GM19328 (cell line): ENCODE measurements around the gene UGT1A6.
"Not testable (repeated sequence)": the region's sequence is repeated elsewhere in the genome, so short reads cannot be mapped to it uniquely, and the experiment has no call there.

Experiments used
- ATAC-seq: cut with Tn5 transposase; IDR thresholded peaks from one replicate; pipeline ENCODE4 v1.9.1; 2021; ENCODE audit warnings: mild to moderate bottlenecking, moderate library complexity; ENCODE audit not compliant: unreplicated experiment

UGT1A6 gene

DNA sequence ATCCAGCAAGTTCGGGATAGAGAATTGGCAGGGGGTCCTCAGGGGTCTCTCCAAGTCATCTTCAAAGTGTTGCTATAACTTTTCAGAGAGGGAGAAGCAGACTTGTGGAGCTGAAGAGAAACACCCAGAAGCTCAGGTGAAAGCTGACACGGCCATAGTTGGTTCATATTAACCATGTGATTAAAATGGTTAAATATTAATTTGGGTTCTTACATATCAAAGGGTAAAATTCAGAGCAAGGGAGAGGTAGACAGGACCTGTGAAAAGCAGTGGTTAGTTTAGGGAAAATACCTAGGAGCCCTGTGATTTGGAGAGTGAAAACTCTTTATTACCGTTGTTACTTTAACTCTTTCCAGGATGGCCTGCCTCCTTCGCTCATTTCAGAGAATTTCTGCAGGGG is at the start of gene UGT1A6:
UGT1A6 (plus strand) TSS at position 243 of the 400 bp plus-strand sequence; CDS start at position 358, 115 bp downstream.
- ATAC-seq: no peak

DNA sequence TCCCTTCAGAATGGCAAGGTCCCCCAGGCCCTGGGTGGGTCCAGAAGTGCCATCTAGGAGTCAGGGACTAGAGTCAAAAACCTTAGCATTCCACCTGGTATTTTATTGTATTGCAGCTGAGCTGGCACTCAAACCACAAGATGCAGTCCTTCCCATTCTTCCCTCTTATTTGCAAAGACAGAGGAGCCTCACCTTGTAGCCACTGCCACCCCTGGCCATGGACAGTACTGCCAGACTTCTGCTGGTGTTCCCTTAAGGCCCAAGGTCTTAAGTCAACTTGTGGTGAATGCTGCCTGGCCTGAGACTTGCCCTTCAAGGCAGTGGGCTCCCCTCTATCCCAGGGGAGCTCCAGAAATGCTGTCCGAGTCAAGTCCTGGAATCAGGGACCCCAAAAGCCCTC is 49.6 kb upstream of the UGT1A6 start:
- ATAC-seq: no peak

DNA sequence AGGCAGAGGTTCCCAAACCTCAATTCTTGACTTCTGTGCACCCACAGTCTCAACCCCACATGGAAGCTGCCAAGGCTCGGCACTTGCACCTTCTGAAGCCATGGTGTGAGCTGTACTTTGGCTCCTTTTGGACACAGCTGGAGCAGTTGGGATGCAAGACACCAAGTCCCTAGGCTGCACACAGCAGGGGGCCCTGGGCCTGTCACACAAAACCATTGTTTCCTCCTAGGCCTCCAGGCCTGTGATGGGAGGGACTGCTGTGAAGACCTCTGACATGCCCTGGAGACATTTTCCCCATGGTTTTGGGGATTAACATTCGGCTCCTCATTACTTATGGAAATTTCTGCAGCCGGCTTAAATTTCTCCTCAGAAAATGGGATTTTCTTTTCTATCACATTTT is 46.7 kb upstream of the UGT1A6 start:
- not testable (repeated sequence) for ATAC-seq

DNA sequence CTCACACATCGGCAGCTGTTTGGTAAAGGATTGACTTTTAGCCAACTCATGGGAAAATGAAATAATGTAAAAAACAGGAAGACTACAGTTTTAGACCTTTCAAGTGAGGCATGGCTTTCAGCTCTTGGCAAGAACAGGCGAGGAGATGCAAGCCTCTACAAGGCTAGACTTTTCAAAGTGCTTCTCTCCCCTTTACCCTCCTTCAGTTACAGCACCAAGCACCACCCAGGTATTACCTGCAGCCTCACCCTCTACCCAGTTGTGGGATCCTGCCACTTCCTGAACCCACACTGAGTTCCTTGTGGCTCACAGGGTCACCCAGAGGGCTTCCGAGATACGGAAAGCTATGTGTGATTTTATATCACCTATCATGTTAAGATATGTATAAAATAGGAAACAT is 41.7 kb upstream of the UGT1A6 start:
- no peak for ATAC-seq

DNA sequence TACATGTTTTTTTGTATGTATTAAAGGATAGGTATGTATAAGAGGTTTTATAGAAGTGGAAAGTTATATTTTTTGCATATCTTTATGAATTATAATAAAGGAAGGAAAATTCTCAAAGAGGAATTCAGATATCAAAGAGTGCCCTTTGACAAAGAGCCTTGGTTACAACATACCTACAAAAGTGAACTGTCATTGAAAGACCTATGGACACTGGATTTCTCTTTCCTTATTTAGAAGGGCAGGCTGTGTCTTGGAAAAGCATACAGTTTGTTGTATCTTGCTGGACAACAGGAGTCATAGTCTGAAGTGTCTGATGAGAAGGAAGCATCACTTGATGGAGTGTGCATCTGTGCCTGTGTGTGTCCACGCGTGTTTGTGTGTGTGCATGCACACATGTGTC is 41.3 kb upstream of the UGT1A6 start:
- no peak for ATAC-seq

DNA sequence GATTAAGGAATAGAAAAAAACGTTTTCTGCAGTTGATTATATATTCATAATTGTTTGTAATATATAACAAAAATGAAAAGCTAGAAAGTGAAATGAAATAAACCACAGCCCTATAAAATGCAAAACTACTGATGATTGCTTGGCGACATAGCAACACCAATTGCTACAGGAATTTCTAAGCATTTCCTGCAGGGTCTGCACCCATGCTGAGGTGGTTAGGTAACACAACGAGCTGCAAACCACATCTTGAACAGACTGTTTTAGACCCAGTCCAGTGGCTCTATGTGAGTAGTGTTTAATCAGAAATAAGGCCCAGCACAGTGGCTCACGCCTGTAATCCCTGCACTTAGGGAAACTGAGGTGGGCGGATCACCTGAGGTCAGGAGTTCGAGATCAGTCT is 38.2 kb upstream of the UGT1A6 start:
- no peak for ATAC-seq

DNA sequence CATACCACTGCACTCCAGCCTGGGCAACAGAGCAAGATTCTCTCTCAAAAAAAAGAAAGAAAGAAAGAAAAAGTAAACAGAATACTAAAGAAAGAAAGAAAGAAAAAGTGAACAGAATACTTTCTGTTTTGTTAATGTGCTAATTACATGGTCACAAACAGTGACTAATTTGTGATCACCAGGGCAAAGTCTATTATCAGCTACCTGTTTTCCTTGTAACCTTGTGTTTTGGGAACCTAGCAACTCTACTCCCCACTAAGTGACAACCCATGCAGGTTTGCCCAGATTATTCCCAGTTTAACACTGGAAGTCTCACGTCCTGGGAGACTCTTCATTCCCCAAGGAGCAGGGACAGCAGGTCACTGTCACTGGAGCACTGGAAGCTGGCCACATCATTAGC is 37.6 kb upstream of the UGT1A6 start:
- no peak for ATAC-seq

DNA sequence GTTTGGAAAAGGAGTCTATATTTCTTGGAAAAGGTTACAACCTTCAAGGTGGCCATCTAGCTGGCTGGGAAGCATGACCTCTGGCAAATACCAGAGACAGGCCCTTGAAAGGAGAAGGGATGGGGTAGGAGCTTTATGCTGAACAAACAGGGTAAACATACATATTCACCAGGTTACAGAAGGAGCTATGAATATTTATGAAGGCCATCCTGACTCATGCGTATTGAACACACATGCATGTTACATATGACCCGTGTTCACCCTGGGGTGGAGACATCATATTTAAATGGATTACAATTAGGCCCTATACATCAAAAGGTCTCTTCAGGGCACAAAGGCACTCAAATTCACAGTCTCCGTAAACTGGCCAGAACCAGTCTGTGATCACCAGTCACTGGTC is 36.7 kb upstream of the UGT1A6 start:
- ATAC-seq: not testable (repeated sequence)

DNA sequence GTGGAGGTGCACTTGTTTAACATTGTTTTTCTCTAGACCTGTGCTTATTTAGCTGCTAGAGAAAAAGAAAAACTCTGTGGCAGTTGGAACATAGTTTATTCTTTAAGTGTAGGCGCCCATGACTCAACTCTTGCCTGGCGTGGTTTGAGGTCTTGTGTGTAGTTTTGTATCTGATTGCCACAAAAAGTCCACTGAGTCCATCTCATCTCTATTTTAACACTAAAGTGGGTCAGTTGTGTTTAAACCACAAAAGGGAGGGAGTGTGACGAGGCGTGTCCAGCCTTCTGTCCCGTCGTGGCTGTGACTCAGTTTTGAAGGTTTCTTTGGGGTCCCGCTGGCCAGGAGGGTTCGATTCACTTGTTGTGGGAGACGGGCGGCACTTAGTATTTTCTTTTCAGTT is 36.2 kb upstream of the UGT1A6 start:
- ATAC-seq: no peak

DNA sequence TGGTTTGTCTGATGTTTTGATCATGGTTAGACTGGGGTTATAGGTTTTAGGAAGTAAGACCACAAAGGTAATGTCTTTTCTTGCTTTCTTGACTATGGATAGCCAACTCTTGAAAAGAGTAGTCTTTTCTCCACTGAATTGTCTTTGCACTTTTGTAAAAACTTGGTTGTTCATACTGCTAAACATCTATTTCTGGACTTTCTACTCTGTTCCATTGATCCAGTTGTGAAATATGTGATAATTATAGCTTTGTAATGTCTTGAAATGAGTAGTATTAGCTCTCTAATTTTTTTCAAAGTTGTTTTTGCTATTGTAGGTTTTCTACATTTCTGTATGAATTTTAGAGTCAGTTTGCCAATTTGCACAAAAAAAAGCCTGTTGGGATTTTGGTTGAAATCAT is 34.1 kb upstream of the UGT1A6 start:
- no peak for ATAC-seq

DNA sequence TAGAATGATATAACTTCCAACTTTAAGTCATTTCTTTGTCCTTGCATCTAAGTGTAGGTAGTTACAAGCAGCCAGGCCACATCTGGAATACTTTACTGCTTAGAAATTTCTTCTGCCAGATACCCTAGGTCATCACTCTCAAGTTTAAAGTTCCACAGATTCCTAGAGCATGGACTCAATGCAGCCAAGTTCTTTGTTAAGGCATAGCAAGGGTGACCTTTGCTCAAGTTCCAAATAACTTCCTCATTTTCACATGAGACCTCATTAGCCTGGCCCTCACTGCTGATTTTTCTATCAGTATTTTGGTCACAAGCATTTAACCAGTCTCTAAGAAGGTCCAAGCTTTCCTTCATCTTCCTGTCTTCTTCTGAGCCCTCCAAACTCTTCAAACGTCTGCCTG is 28.8 kb upstream of the UGT1A6 start:
- no peak for ATAC-seq

DNA sequence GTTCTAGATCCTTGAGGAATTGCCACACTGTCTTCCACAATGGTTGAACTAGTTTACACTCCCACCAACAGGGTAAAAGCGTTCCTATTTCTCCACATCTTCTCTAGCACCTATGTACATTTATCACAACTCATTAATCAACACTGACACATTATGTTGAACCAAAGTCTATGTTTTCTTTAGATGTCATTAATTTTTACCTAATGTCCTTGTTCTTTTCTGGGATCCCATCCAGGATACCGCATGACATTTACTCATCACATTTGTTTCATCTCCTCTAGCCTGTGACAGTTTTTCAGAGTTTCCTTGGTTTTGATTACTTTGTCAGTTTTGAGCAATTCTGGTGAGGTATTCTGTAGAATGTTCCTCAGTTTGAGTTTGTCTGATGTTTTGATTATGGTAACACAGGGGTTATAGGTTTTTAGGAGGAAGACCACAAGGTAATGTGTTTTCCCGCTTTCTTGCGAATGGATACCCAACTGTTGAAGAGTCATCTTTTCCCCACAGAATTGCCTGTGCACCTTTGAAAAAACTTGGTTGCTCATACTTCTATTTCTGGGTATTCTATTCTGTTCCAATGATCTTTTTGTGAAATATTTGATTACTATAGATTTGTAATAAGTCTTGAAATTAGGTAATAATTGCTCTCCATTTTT is 24.0 kb upstream of the UGT1A6 start:
- no peak for ATAC-seq

DNA sequence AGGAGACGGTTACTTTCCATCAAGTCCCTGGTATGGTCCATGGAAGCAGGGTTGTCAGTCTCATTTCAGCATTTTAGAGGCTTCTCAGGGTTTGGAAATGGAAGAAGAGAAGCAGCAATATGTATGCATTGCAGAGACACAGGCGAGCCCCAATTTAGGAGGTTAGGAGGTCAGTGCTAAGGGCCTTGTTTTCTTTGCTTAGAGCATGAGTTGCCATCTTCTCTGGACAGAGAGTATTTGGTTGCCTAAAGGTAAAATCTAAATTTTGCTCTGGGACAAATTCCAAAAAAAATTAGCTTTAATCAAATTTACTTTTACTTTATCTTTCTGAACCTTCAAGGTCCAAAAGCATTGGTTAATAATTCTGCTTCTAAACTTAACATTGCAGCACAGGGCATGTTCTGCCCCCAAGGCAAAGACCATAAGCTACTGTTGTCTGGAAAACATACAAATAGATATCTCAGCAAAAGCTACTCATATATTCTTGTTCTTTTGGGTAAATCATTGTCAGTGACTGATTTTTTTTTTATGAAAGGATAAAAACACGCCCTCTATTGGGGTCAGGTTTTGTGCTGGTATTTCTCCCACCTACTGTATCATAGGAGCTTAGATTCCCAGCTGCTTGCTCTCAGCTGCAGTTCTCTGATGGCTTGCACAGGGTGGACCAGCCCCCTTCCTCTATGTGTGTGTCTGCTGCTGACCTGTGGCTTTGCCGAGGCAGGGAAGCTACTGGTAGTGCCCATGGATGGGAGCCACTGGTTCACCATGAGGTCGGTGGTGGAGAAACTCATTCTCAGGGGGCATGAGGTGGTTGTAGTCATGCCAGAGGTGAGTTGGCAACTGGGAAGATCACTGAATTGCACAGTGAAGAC is 21.2 kb upstream of the UGT1A6 start, which contains the start of gene UGT1A9:
UGT1A9 (plus strand) TSS at position 609 of the 872 bp plus-strand sequence; CDS start at position 646, 37 bp downstream.
- ATAC-seq: no peak

DNA sequence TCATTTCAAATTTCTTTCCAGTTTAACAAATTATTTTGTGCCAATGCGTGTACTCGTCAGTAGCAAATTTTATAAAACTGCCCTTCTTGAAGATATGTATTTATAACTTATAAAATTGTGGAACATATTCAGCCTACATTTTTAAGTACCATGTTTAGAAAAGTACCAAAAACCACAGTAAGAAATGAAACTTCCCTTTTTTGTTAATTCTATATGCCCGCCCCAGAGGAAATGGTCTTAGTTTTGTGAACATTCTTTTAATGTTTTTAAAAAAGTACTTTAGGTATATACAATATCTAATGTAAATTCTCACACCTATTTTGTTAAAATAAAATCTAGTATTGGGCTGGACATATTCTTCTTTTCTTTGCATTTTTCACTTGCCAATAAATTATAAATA is 19.8 kb upstream of the UGT1A6 start:
- ATAC-seq: no peak

DNA sequence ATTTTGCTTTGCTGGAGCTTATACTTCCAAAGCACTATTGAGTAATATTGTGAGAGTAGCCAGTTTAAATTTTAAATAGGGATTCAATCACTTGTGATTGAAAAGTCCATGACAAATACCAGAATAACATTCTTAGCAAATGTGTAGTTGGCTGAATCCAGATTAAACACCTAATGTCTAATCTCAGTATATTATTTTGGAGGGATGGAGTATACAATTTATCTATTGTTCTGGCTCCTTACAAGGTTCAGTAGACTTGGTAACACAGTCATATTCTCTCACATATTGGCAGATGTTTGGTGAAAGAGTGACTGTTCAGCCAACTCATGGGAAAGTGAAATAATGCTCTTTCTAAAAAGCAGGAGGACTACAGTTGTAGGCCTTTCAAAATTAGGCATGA is 18.8 kb upstream of the UGT1A6 start:
- ATAC-seq: no peak

DNA sequence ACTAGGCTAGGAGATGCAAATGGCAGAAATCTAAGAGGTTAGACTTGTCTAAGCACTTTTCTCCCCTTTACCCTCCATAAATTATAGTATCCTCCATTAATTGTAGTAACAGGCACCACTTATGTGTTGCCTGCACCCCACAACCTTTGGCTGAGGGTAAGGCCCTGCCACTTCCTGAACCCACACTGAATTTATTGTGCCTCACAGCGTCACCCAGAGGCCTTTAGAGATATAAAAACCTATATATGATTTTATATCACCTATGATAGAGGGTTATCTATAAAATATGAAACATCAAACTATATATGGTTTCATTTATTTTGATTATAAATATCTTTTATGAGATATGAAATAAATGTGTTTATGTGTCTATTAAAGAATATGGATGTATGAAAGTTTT is 18.4 kb upstream of the UGT1A6 start:
- no peak for ATAC-seq

DNA sequence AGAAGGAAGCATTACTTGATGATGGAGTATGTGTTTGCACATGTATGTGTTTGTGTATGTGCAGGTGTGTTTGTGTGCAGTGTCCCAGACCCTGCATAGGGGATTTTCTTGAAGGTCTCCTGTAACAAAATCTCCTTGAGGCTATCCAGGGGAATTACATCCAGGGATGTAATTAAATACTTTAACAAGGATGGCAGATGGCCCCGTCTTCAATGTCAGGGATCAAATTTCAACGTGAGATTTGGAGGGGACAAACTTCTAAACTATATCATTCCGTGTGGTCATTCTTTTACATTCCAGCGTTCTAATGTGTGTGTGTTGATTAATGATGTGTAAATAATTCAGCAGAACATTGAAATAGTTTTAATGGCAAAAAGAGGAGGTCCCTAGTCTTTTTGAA is 17.7 kb upstream of the UGT1A6 start:
- ATAC-seq: no peak

DNA sequence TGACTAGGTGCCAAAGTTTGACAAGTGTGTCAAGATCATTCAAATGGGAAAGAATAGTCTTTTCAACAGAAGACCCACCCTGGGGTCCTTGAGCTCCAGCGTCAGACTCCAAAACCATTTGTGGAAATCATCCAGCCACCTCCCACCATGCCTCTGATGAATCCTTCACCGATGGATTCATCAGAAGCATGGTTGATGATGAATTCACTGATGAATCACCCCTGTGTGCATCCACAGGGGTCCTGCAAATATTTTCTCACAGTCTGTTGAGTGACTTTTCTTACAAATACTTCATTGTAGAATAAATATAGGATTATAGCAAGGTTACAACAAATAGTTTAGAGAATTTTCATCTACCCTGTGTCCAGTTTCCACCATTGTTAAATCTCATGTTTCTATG is 16.6 kb upstream of the UGT1A6 start:
- ATAC-seq: no peak

DNA sequence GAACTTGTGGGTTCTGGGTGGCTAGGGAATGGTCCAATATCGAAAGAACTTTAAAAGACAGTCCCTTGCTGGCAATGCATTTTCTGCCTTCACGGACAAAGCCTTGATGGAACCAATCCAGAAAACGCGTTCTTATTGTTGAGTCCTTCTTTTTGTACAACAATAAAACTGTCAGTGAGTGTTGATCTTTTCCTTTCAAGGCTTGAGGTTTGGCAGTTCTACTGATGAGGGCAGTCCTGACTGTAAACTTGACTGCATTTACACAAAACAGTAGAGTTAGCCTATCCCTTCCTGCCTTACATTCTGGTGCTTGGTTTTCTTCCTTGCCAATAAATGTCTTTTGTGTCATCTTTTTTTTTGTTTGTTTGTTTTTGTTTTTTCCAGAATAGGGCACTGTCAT is 13.5 kb upstream of the UGT1A6 start:
- no peak for ATAC-seq

DNA sequence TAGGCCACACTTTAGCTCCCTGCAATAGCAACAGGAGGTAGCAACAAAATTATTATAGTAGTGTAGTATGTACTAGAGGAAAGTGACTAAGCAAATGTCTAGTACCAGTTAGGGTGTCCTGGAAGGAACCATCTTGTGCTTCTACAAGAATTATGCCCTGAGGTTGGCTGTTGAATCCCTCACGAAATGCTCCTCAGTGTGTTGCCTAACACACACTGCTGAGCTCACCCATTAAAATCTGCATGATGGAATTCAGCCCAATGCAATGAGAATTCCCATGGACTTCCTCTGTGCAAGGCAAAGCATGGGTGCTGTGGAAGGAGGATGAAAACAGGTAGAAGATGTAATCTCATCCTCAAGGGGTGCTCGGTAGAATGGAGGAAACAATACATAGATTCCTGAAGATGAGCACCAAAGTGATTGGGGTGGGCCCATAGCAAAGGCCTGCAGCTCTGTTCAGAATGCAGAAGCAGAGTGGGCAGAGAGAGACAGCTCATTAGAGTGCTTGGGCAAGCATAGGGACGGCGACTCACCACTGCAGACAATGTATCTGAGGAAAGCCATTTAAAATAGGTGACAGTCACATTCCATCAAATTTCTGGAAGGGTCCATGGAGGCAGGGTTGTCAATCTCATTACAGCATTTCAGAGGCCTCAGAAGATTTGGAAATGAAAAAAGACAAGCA is 12.2 kb upstream of the UGT1A6 start:
- no peak for ATAC-seq

DNA sequence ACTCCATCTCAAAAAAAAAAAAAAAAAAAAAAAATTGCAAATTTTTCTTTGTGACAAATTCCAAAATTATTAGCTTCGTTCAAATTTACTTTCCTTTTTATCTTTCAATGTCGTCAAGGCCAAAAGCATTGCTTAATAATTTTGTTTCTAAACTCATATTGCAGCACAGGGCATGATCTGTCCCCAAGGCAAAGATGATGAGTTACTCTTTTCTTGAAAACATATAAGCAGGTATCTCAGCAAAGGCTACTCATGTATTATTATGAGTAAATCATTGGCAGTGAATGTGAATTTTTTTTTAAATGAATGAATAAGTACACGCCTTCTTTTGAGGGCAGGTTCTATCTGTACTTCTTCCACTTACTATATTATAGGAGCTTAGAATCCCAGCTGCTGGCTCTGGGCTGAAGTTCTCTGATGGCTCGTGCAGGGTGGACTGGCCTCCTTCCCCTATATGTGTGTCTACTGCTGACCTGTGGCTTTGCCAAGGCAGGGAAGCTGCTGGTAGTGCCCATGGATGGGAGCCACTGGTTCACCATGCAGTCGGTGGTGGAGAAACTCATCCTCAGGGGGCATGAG is 11.1 kb upstream of the UGT1A6 start, which contains the start of gene UGT1A7:
UGT1A7 (plus strand) TSS at position 381 of the 579 bp plus-strand sequence; CDS start at position 418, 37 bp downstream.
- no peak for ATAC-seq
